22Rv1 (cell line): ENCODE data around the gene TM4SF20.

Experiments used
- ZFX ChIP-seq: fragments of 450-650 bp; IDR thresholded peaks from 2 replicates; pipeline ENCODE4 v1.6.1; 2017; ENCODE audit warnings: antibody characterized with exemption, borderline replicate concordance
- TF ChIP-seq, protein P1 (sequence below): fragments of 450-650 bp; IDR thresholded peaks from 2 replicates; pipeline ENCODE4 v1.5.1; 2017; ENCODE audit warnings: mild to moderate bottlenecking

DNA sequence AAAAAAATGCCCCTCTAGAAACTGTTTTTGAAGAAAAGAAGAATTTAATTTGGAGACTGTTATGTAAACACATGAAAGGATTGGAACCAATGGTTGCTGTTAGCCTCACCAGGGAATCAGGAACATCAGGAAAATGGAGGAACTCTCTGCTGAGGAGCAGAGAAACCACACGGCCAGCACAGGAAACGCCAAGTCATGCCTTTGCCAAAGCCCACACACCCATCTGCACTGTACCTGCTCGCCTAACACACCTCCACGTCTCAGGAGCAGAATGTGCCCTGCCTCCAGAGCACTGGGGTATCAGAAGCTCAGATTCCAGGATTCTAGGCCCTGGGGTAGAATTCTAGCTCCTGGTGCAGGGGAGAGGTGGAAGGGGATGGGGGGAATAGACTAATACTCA lies 18.5 kb upstream of the TM4SF20 start:
- TF ChIP-seq, protein P1, sequence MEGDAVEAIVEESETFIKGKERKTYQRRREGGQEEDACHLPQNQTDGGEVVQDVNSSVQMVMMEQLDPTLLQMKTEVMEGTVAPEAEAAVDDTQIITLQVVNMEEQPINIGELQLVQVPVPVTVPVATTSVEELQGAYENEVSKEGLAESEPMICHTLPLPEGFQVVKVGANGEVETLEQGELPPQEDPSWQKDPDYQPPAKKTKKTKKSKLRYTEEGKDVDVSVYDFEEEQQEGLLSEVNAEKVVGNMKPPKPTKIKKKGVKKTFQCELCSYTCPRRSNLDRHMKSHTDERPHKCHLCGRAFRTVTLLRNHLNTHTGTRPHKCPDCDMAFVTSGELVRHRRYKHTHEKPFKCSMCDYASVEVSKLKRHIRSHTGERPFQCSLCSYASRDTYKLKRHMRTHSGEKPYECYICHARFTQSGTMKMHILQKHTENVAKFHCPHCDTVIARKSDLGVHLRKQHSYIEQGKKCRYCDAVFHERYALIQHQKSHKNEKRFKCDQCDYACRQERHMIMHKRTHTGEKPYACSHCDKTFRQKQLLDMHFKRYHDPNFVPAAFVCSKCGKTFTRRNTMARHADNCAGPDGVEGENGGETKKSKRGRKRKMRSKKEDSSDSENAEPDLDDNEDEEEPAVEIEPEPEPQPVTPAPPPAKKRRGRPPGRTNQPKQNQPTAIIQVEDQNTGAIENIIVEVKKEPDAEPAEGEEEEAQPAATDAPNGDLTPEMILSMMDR = no peak
- no peak for TF ChIP-seq ZFX
